Measurements from ENCODE around the gene THBS4.

The THBS4 gene

DNA sequence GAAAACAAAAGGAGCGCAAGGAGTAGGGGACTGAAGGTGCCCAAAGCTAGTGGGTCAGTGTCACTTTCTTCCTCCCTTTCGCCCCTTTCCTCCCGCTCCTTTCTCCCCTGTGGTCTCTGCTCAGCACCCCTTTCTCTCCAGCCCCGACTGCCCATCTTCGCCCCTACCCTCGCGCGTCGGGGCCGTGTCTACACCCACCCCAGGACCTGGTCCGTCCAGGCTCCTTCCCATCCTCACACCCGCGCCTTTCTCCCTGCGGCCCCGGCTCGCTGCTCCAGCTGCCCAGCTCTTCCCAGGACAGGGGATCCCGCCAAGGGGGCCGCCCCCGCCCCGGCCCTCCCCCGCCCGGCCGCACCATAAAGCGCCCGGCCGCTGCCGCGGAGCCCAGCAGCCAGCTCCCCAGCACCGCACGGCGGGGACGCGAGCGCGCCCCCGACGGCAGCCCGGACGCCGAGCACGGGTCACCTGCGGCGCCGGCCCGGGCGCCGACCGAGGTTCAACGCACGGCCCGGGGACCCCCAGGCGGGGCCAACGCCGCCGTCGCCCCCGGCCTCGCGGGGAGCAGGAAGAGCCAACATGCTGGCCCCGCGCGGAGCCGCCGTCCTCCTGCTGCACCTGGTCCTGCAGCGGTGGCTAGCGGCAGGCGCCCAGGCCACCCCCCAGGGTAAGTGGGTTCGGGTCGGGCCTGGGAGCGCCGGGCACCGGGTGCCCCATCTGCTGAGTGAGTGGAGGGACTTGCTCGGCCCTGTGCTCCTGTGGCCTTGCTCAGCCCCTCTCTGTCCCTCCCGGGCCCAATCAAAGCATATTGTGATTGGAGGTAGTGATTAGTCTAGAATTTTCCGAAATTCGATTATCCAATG, at the start of gene THBS4:
TSS of gene THBS4 (plus strand) at position 387 of the 860 bp plus-strand sequence. CDS start at position 577, 190 bp downstream.
- no peak for DNase-seq (ENCODE audit: low read depth in 3 of 3)

- DNase-seq (ENCODE audit: low read depth in 3 of 3), result no peak
Measured at GRCh38 chr5:79986260-79986659, 48.9 kb upstream of the THBS4 start.

- DNase-seq (ENCODE audit: low read depth in 3 of 3), result no peak
Measured at GRCh38 chr5:79990205-79990597, 44.9 kb upstream of the THBS4 start.

- peak; percentile 83 to 90 (median 85) for DNase-seq (ENCODE audit: low read depth in 3 of 3)
Measured at GRCh38 chr5:79990598-79991507, 44.3 kb upstream of the THBS4 start, which contains the start of gene MTX3. TSS of gene MTX3 (minus strand) at chr5:79991262. CDS start at chr5:79991238, 24 bp downstream.

DNA sequence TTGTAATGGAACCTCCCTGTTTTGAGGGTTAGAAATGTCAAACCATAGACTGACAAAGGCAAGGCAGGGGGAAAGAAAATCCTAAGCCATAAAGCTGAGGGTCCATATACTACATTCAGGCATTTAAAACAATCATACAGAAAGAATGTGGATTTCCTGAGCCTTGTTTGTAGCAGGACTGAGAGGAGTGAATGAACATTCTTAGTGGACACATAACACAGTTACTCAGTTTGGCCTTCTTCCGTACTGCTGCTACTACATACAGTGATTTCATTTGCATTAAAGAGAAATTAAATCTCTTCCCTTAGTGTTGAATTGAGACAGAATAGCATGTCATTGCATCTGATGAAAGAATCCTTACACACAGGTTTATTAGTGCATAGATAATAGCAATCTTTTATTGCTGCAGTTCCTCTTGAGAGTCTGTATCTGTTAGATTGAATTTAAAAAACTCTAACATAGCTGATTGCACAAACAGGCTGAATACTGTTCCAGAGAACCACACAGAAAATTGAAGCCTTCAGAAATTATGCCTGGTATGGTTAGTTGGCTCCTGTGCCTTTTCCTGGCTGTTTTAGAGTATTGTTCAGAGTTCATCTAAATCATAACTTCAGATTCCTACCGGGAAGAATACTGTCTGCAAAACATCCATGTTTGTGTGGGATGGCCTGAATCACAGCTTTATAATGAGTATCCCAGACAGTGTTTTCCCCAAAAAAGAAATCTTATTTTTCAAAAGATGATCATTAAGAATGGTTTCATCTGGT, 42.1 kb upstream of the THBS4 start:
- DNase-seq (ENCODE audit: low read depth in 3 of 3), result no peak

DNA sequence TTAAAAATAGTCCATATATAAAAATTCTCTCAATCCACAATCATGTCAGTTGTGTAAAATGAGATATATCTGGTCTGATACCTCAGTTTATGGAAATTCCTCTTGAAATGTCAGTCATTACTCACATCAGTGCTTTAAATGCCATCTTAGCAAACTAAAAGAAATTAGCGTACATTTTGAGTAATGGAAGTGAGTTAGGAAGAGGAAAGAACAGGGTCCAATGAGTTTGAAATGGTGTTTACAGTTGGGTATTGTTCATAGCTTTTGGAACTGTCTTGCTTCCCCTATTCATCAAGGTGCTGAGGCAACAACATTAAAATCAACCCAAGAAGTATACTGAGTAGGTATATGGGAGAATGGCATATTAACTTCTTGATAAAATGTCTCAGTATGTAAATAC, 35.4 kb upstream of the THBS4 start:
- no peak for DNase-seq (ENCODE audit: low read depth in 3 of 3)

GRCh38 chr5:80002677-80003076, 32.5 kb upstream of the THBS4 start:
- no peak for DNase-seq (ENCODE audit: low read depth in 3 of 3)

DNA sequence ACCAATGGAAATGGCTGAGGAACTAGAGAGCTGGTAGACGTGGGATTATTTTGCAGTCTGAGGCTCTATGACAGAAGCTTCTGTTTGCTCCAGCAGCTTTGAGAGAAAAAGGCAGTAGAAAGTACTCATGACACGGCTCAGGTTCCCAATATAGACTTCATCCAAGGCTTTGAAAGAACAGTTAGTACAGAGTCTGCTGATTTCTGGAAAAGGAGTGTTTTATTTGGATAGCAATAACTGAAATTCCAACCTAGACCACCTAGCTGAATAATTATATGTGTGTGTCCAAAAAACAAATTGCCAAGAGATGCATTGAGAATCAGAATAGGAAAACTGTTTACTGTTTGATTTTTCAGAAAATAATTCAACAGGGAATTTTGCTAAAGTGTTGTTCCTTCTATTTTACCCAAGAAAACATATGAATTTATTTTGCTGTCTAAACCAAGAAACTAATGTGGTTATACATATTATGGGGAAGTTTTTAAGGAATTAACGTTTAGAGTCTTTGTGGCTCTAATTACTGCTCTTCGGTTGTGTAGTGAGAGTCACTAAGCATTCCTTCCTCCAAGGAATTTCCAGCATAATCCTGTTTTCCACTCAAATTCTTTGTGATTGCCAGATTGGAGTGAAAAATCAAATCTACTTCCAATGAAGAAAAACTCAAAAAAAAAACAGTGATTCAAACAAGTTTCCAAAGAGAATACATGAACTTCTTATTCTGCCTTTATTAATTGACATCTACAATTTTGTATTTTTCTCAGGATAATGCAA, 26.0 kb upstream of the THBS4 start:
- DNase-seq (ENCODE audit: low read depth in 3 of 3), result no peak

DNA sequence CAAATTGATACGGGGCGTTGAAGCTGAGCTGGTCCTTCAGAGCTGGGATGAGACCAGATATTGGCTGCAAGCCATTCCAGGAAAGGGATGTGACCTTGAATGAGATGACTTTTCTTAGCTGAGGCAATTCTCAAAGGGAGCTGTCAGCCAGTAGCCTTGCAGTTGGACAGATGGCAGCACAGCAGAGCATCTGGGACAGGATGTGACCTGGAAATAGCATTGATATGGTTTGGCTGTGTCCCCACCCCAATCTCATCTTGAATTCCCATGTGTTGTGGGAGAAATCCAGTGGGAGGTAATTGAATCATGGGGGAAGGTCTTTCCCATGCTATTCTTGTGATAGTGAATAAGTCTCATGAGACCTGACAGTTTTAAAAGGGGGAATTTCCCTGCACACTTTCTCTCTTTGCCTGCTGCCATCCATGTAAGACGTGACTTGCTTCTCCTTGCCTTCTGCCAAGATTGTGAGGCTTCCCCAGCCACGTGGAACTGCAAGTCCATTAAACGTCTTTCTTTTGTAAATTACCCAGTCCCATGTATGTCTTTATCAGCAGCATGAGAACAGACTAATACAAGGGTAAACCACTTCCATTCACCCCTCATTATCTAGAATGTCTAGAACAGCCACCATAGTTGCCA, 24.3 kb upstream of the THBS4 start:
- DNase-seq (ENCODE audit: low read depth in 3 of 3), result no peak

DNA sequence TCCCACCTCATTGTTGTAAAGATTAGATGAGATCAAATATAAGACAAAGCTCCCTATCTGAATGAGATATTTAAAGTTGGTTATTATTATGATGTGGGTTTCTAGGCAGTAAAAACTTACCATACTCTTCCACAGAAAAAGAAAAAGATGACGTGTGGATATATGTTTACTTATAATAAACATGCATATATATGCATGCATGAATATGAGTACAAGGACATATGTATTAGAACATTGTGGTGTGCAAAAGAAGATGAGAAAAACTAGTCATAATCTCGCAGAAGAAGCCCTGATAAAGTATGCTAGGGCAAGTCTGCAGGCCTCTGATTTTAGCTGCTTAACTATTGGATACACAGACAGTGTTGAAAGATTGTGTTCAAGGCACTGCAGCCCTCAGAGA, 10.1 kb upstream of the THBS4 start:
- DNase-seq (ENCODE audit: low read depth in 3 of 3), result no peak

DNA sequence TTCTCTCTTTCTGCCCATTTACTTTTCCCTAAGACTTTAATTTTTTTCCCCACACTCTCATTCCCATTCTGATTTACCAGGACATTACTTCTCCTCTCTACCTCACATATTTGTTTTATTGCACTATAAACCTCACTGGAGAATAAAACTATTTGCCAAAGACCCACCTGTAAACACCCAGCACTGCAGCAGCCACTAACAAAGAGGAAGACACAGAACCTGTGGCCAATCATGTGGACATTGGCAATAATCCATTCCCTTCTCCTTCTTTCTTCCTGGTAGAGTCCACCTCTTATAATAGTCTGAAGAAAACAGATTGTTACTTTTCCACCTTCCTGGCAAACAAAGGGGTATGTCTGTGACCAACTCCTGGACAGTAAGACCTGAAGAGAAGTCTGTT, 8.3 kb upstream of the THBS4 start:
- DNase-seq (ENCODE audit: low read depth in 3 of 3), result no peak

- no peak for DNase-seq (ENCODE audit: low read depth in 3 of 3)
Measured at GRCh38 chr5:80031109-80031508, 4.0 kb upstream of the THBS4 start.

GRCh38 chr5:80033513-80033912, 1.6 kb upstream of the THBS4 start:
- DNase-seq (ENCODE audit: low read depth in 3 of 3), result peak in 1 of 3 experiments; percentile 16

DNA sequence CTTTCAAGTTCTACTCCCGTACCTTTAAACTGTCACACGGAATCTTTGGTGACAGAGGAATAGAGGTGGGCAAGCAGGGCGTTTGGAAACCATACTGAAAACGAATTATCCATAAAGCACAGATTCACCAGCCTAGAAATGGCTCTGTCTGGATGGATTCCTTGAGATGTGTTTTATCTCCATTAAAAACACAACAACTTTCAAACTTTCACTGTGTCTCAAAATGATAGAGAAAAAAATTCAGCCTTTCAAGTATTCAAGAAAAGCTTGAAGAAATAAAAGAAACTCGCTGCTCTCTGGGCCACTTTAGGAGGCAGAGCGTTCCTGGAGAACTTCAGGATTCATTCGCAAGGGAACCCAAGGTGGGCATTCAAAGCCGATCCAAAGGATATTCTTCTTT, 589 bp upstream of the THBS4 start:
- no peak for DNase-seq (ENCODE audit: low read depth in 3 of 3)

DNA sequence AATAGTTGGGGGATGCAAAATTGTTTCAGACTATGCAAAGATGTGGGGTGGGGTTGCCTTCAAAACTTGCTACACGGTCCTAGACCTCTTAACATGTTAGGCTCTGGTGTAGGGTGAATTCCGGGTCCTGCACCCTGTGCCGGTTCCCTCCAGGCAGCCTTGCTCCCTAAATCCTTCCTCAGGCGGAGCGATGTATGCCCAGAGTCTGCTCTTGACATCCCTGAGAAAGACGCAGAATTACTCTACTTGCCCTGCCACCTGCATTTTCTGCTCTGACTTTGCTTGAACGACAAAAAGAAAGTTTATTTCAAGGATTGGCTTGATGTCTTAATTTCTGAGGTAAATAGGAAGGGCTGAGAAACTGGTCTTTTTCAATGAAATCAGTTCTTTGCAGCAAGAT, 691 bp downstream of the THBS4 start:
- DNase-seq (ENCODE audit: low read depth in 3 of 3), result no peak

- no peak for DNase-seq (ENCODE audit: low read depth in 3 of 3)
Measured at GRCh38 chr5:80036615-80037014, 1.5 kb downstream of the THBS4 start.

DNA sequence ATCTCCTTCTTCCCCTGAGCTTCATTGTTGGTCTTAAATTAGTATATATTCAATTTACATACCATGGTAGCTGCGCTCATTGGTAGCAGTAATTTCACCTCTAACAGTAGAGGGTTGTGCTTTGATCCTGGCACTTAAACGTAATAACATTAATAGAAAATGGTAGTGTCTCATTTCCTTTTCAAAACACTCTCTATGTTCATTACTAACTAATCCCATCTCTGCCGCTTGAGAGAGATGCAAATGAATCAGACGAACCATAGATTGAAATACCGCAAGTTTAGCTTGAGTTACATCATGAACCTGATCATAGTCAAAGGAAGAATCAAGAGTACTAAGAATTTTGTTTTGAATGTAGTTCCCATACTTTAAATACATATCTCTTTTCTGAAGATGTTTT, 2.2 kb downstream of the THBS4 start:
- DNase-seq (ENCODE audit: low read depth in 3 of 3), result no peak

- DNase-seq (ENCODE audit: low read depth in 3 of 3), result no peak
Measured at GRCh38 chr5:80039650-80040049, 4.5 kb downstream of the THBS4 start.

- DNase-seq (ENCODE audit: low read depth in 3 of 3), result no peak
Measured at GRCh38 chr5:80041527-80041926, 6.4 kb downstream of the THBS4 start.

DNA sequence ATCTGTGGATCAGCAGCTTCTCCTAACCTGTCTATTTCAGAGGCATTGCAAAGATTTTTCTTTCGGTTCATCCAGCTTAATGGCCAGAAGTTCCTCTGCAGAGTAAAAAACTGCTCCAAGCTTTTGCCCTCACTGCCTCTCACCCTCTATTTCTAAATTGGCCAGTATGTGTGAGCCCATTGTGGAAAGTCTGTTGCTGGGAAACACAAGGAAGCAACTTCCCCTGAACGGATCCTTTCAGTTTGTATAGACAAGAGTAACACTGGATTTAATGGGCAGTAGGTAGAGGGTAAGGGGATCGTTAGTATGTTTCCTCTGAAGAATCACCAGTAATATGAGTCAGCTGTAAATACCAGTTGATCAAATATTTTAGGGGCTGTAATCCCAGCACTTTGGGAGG, 7.2 kb downstream of the THBS4 start:
- no peak for DNase-seq (ENCODE audit: low read depth in 3 of 3)

GRCh38 chr5:80043187-80043586, 8.0 kb downstream of the THBS4 start:
- DNase-seq (ENCODE audit: low read depth in 3 of 3), result no peak

All from stimulated activated CD4-positive, alpha-beta T cell treated with anti-CD3 and anti-CD28 coated beads, TNF-alpha, amount 100 ng/mL, for 24 hours (primary cell).